GM18499 (cell line): ENCODE results near the gene PRKN.

Experiments
- ATAC-seq: cut with Tn5 transposase; IDR thresholded peaks from one replicate; pipeline ENCODE4 v1.9.1; 2021; ENCODE audit warnings: moderate number of reproducible peaks; ENCODE audit not compliant: insufficient read depth, unreplicated experiment

PRKN gene

GRCh38 chr6:161368514-161368913, 1359.1 kb downstream of the PRKN start:
- no peak for ATAC-seq

GRCh38 chr6:161367472-161367871, 1360.1 kb downstream of the PRKN start:
- no peak for ATAC-seq

GRCh38 chr6:161366301-161366923, 1361.2 kb downstream of the PRKN start:
- no peak for ATAC-seq

GRCh38 chr6:161365633-161366032, 1361.9 kb downstream of the PRKN start:
- no peak for ATAC-seq

GRCh38 chr6:161363286-161363685, 1364.3 kb downstream of the PRKN start:
- ATAC-seq, result no peak

- ATAC-seq, result no peak
These were observed 1365.3 kb downstream of the PRKN start for GRCh38 chr6:161362266-161362665.

GRCh38 chr6:161361529-161361928, 1366.0 kb downstream of the PRKN start:
- ATAC-seq, result no peak

GRCh38 chr6:161360520-161360919, 1367.0 kb downstream of the PRKN start:
- ATAC-seq, result no peak

- no peak for ATAC-seq
These were observed 1368.0 kb downstream of the PRKN start for GRCh38 chr6:161359618-161359945.

- no peak for ATAC-seq
These were observed 1371.3 kb downstream of the PRKN start for GRCh38 chr6:161356167-161356854.

- ATAC-seq, result no peak
These were observed 1371.9 kb downstream of the PRKN start for GRCh38 chr6:161355696-161356095.

GRCh38 chr6:161354956-161355355, 1372.6 kb downstream of the PRKN start:
- ATAC-seq, result no peak

- no peak for ATAC-seq
These were observed 1373.2 kb downstream of the PRKN start for GRCh38 chr6:161354276-161354840.

- ATAC-seq, result no peak
These were observed 1374.4 kb downstream of the PRKN start for GRCh38 chr6:161353208-161353613.

- no peak for ATAC-seq
These were observed 1375.7 kb downstream of the PRKN start for GRCh38 chr6:161351858-161352257.

- ATAC-seq, result no peak
These were observed 1377.7 kb downstream of the PRKN start for GRCh38 chr6:161349886-161350285.

- ATAC-seq, result no peak
These were observed 1379.0 kb downstream of the PRKN start for GRCh38 chr6:161348628-161348994.

- no peak for ATAC-seq
These were observed 1379.5 kb downstream of the PRKN start for GRCh38 chr6:161347988-161348627.

GRCh38 chr6:161347125-161347524, 1380.4 kb downstream of the PRKN start:
- no peak for ATAC-seq

GRCh38 chr6:161346717-161347116, 1380.8 kb downstream of the PRKN start:
- no peak for ATAC-seq

- no peak for ATAC-seq
These were observed 1382.9 kb downstream of the PRKN start for GRCh38 chr6:161344626-161345025.
